Ectodermal cell (in vitro differentiated cells): ENCODE measurements around the gene DENND1B.

Experiments used
- H3K27ac ChIP-seq: 2 replicates; pipeline ENCODE4 v1.7.0; 2013; ENCODE audit warnings: mild to moderate bottlenecking, low read depth, low read length; ENCODE audit not compliant: insufficient read depth, poor library complexity, severe bottlenecking
- H3K27me3 ChIP-seq: 2 replicates; pipeline ENCODE4 v1.7.0; 2013; ENCODE audit warnings: mild to moderate bottlenecking, low read length; ENCODE audit not compliant: insufficient read depth, control insufficient read depth, poor library complexity, severe bottlenecking
- H3K36me3 ChIP-seq: one replicate; pipeline ENCODE4 v1.7.0; 2013; ENCODE audit warnings: low read length; ENCODE audit not compliant: control insufficient read depth, insufficient read depth
- H3K4me1 ChIP-seq: one replicate; pipeline ENCODE4 v1.7.0; 2013; ENCODE audit warnings: low read length; ENCODE audit not compliant: control insufficient read depth, insufficient read depth
- H3K4me3 ChIP-seq: 2 replicates; pipeline ENCODE4 v1.7.0; 2013; ENCODE audit warnings: low read depth, low read length, control low read depth; ENCODE audit not compliant: insufficient read depth
- H3K9me3 ChIP-seq: 2 replicates; pipeline ENCODE4 v1.7.0; 2013; ENCODE audit warnings: mild to moderate bottlenecking, low read length, moderate library complexity; ENCODE audit not compliant: control insufficient read depth
- WGBS, 2 experiments: methylation state at CpG; one replicate each; pipeline ENCODE4 v1.1.7; 2013; ENCODE audit warnings: missing lambda C conversion rate in 2 of 2; 5-methylcytosine and 5-hydroxymethylcytosine counted together

DENND1B gene

GRCh38 chr1:197546989-197547388 lies 228.3 kb downstream of the DENND1B start:
- H3K27me3 ChIP-seq = no peaks in the 10 kb centered on the region
- H3K4me3 ChIP-seq = no peak overlapping the region
- WGBS, 2 experiments = 87 to 90% methylated on average over 1 of the region's 1 CpG
- no peaks in the 10 kb centered on the region for H3K9me3 ChIP-seq
- H3K36me3 ChIP-seq = no peaks in the 10 kb centered on the region
- H3K4me1 ChIP-seq = no peaks in the 10 kb centered on the region
- H3K27ac ChIP-seq = no peak overlapping the region

GRCh38 chr1:197544553-197544952 lies 230.7 kb downstream of the DENND1B start:
- no peaks in the 10 kb centered on the region for H3K36me3 ChIP-seq
- H3K4me1 ChIP-seq = peaks cover 5% of the 10 kb centered on the region
- H3K4me3 ChIP-seq = no peak overlapping the region
- no peaks in the 10 kb centered on the region for H3K9me3 ChIP-seq
- 89 to 96% methylated on average over 1 to 2 of the region's 2 CpGs for WGBS, 2 experiments
- no peak overlapping the region for H3K27ac ChIP-seq
- H3K27me3 ChIP-seq = no peaks in the 10 kb centered on the region

GRCh38 chr1:197544130-197544529 lies 231.2 kb downstream of the DENND1B start:
- Histone ChIP-seq H3K27ac (no peak overlapping the region), H3K4me3 (no peak overlapping the region), H3K36me3 (no peaks in the 10 kb centered on the region), H3K9me3 (no peaks in the 10 kb centered on the region), H3K4me1 (peaks cover 5% of the 10 kb centered on the region), H3K27me3 (no peaks in the 10 kb centered on the region)
- 94 to 96% methylated on average over 3 of the region's 3 CpGs for WGBS, 2 experiments

GRCh38 chr1:197541411-197541810 lies 233.9 kb downstream of the DENND1B start:
- Histone ChIP-seq H3K4me3 (no peak overlapping the region), H3K9me3 (no peaks in the 10 kb centered on the region), H3K36me3 (no peaks in the 10 kb centered on the region), H3K27ac (no peak overlapping the region), H3K4me1 (peaks cover 5% of the 10 kb centered on the region), H3K27me3 (no peaks in the 10 kb centered on the region)

GRCh38 chr1:197526736-197527371 lies 248.4 kb downstream of the DENND1B start:
- Histone ChIP-seq H3K4me3 (no peak overlapping the region), H3K27ac (no peak overlapping the region), H3K9me3 (no peaks in the 10 kb centered on the region), H3K27me3 (no peaks in the 10 kb centered on the region), H3K36me3 (no peaks in the 10 kb centered on the region), H3K4me1 (no peaks in the 10 kb centered on the region)
- WGBS, 2 experiments = 67 to 88% methylated on average over 1 to 3 of the region's 4 CpGs

GRCh38 chr1:197521118-197521739 lies 254.1 kb downstream of the DENND1B start:
- no peaks in the 10 kb centered on the region for H3K27me3 ChIP-seq
- no peaks in the 10 kb centered on the region for H3K9me3 ChIP-seq
- no peaks in the 10 kb centered on the region for H3K4me1 ChIP-seq
- no peaks in the 10 kb centered on the region for H3K36me3 ChIP-seq
- H3K27ac ChIP-seq = no peak overlapping the region
- H3K4me3 ChIP-seq = no peak overlapping the region
- 28 to 29% methylated on average over 1 to 2 of the region's 2 CpGs for WGBS, 2 experiments

GRCh38 chr1:197519741-197520334 lies 255.4 kb downstream of the DENND1B start:
- Histone ChIP-seq H3K4me3 (no peak overlapping the region), H3K4me1 (no peaks in the 10 kb centered on the region), H3K27me3 (no peaks in the 10 kb centered on the region), H3K36me3 (no peaks in the 10 kb centered on the region), H3K9me3 (no peaks in the 10 kb centered on the region), H3K27ac (no peak overlapping the region)
- WGBS, 2 experiments = 93% methylated on average over 1 of the region's 1 CpG

GRCh38 chr1:197515421-197515820 lies 259.9 kb downstream of the DENND1B start:
- 92% methylated on average over 1 of the region's 1 CpG for WGBS, 2 experiments
- H3K4me3 ChIP-seq = no peak overlapping the region
- no peaks in the 10 kb centered on the region for H3K36me3 ChIP-seq
- no peaks in the 10 kb centered on the region for H3K9me3 ChIP-seq
- no peaks in the 10 kb centered on the region for H3K4me1 ChIP-seq
- H3K27ac ChIP-seq = no peak overlapping the region
- H3K27me3 ChIP-seq = no peaks in the 10 kb centered on the region

GRCh38 chr1:197510691-197511378 lies 264.4 kb downstream of the DENND1B start:
- no peak overlapping the region for H3K4me3 ChIP-seq
- H3K4me1 ChIP-seq = no peaks in the 10 kb centered on the region
- no peaks in the 10 kb centered on the region for H3K9me3 ChIP-seq
- H3K27me3 ChIP-seq = no peaks in the 10 kb centered on the region
- WGBS, 2 experiments = 90 to 93% methylated on average over 3 to 4 of the region's 4 CpGs
- H3K36me3 ChIP-seq = no peaks in the 10 kb centered on the region
- no peak overlapping the region for H3K27ac ChIP-seq

- Histone ChIP-seq H3K4me3 (no peak overlapping the region), H3K4me1 (no peaks in the 10 kb centered on the region), H3K9me3 (no peaks in the 10 kb centered on the region), H3K36me3 (no peaks in the 10 kb centered on the region), H3K27ac (no peak overlapping the region), H3K27me3 (no peaks in the 10 kb centered on the region)
- WGBS, 2 experiments = 85 to 86% methylated on average over 10 of the region's 10 CpGs
Observed at GRCh38 chr1:197496722-197497121, 278.6 kb downstream of the DENND1B start.
